ENCODE results near the gene QRICH1. TPM values are rescaled to one million over a fixed set of nuclear protein-coding genes. Genes with fewer than 3 reads are reported as not detected.

The QRICH1 gene
- total RNA-seq, 1 donor from 2014 or later = 57.4 TPM

MicroRNAs within 50 kb of the gene (microRNA counts, 767-probe panel; counts per million panel counts)
- 13,114 counts per million, percentile 65 among the panel's probes with 10 or more counts for microRNA hsa-miR-191-5p
- not detected for microRNA hsa-miR-425-5p

Small RNAs within 50 kb of the gene (microRNA-seq; reads per million reads assigned to microRNA genes)
- gene MIR191 (6,000 reads per million, percentile 94 among the genes with 10 or more reads in this experiment), gene MIR425 (1,824 reads per million, percentile 85 among the genes with 10 or more reads in this experiment), gene MIR6890 (not detected)

Other genes with a start within 250 kb of the QRICH1 start
- gene PRKAR2A, start 246.2 kb downstream of the QRICH1 start, total RNA-seq = 41.8 and 47.6 TPM in 2 replicates
- 23.7 and 37.9 TPM in 2 replicates for gene SLC25A20, start 195.2 kb downstream of the QRICH1 start, total RNA-seq
- gene ARIH2, start 175.2 kb downstream of the QRICH1 start, total RNA-seq = 87.2 and 88.5 TPM in 2 replicates
- gene P4HTM, start 103.8 kb downstream of the QRICH1 start, total RNA-seq = 32.8 and 35.9 TPM in 2 replicates
- gene WDR6, start 86.7 kb downstream of the QRICH1 start, total RNA-seq = 86.8 and 95.5 TPM in 2 replicates
- 35.8 and 42.8 TPM in 2 replicates for gene DALRD3, start 75.5 kb downstream of the QRICH1 start, total RNA-seq
- gene NDUFAF3, start 72.0 kb downstream of the QRICH1 start, total RNA-seq = 136 and 185 TPM in 2 replicates
- gene IMPDH2, start 64.7 kb downstream of the QRICH1 start, total RNA-seq = 242 and 275 TPM in 2 replicates
- gene QARS1, start 10.7 kb upstream of the QRICH1 start, total RNA-seq = 131 and 190 TPM in 2 replicates
- 66.1 and 74.5 TPM in 2 replicates for gene USP19, start 26.8 kb upstream of the QRICH1 start, total RNA-seq
- gene LAMB2, start 39.0 kb upstream of the QRICH1 start, total RNA-seq = 632 and 641 TPM in 2 replicates
- 34.3 and 35.0 TPM in 2 replicates for gene CCDC71, start 72.3 kb upstream of the QRICH1 start, total RNA-seq
- 28.7 and 45.0 TPM in 2 replicates for gene KLHDC8B, start 77.5 kb upstream of the QRICH1 start, total RNA-seq
- gene C3orf62, start 183.2 kb upstream of the QRICH1 start, total RNA-seq = 1.4 and 1.6 TPM in 2 replicates
- gene USP4, start 246.0 kb upstream of the QRICH1 start, total RNA-seq = 9.9 and 11.8 TPM in 2 replicates